ENCODE data around the gene ZYG11B. TPM values are rescaled to one million over a fixed set of nuclear protein-coding genes. Genes with fewer than 3 reads are reported as not detected.

Gene ZYG11B
- total and polyA plus RNA-seq, 2 donors (not counting 1 experiment from before 2014, with no cell fraction given) = 3.6 to 22.3 TPM

GRCh38 chr1:52769346-52770033 lies 43.2 kb downstream of the ZYG11B start:
- WGBS (ENCODE audit: insufficient coverage) = no CpG with 5 or more reads among the region's 4 CpGs

More at GRCh38 chr1:52769346-52770033, 43.2 kb downstream of the ZYG11B start:
- H3K9me3 Mint-ChIP-seq (ENCODE audit: insufficient read depth) = no peaks in the 10 kb centered on the region
- Histone ChIP-seq H3K9ac (ENCODE audit: low read length) (no peak overlapping the region), H3K9me3 (ENCODE audit: control extremely low read depth in 1 of 3, control insufficient read depth in 2 of 3, insufficient read depth in 1 of 3, low read length in 2 of 3) (peaks cover 0 to 5% (median 0%) of the 10 kb centered on the region in 3 donors), H3K36me3 (replicated peaks in 1 of 2; ENCODE audit: control extremely low read depth in 1 of 2, control insufficient read depth in 1 of 2, extremely low read depth in 1 of 2, insufficient read depth in 2 of 2, low read length in 1 of 2) (peaks cover 2% of the 10 kb centered on the region in 2 experiments), H3K27me3 (replicated peaks in 1 of 4; ENCODE audit: control extremely low read depth in 1 of 4, control insufficient read depth in 3 of 4, insufficient read depth in 4 of 4, low read length in 3 of 4) (no peaks in the 10 kb centered on the region), H4K20me1 (ENCODE audit: control insufficient read depth, insufficient read depth, low read length, poor library complexity, severe bottlenecking) (peaks cover 7% of the 10 kb centered on the region), H3K27ac (ENCODE audit: low read length in 2 of 2) (no peak overlapping the region), H3K4me3 (ENCODE audit: control extremely low read depth in 1 of 5, extremely low read depth in 1 of 5, insufficient read depth in 1 of 5, low read depth in 2 of 5, low read length in 4 of 5) (no peak overlapping the region), H3K79me2 (ENCODE audit: control insufficient read depth, insufficient read depth, low read length) (peaks cover 21% of the 10 kb centered on the region), H3K4me2 (replicated peaks; ENCODE audit: low read depth, low read length, poor library complexity, severe bottlenecking) (no peak overlapping the region), H3K4me1 (ENCODE audit: control insufficient read depth in 2 of 2, insufficient read depth in 2 of 2, low read length in 2 of 2) (no peaks in the 10 kb centered on the region), H2AFZ (ENCODE audit: insufficient read depth, low read depth, low read length, poor library complexity, severe bottlenecking) (no peak overlapping the region)
- ChIA-PET POLR2A (no interaction called here), CTCF (no interaction called here)
- ATAC-seq (ENCODE audit: low read depth) = no peak
- intact Hi-C loops (cut with micrococcal nuclease) = no loop called here
- TF ChIP-seq CTCF (IDR thresholded peaks at IDR 0.05) (no peak), EZH2 (IDR thresholded peaks at IDR 0.05; ENCODE audit: borderline replicate concordance, insufficient read depth, low read depth, low read length, poor library complexity, severe bottlenecking) (no peak)
- H3K4me3 Mint-ChIP-seq = no peak overlapping the region
- no peak for DNase-seq
- H3K4me1 Mint-ChIP-seq = peaks cover 9% of the 10 kb centered on the region
- H3K27me3 Mint-ChIP-seq = no peaks in the 10 kb centered on the region
- no peak overlapping the region for H3K27ac Mint-ChIP-seq
